HG02840 (cell line): ENCODE data around the gene PHF14.
"Not testable (repeated sequence)": the region's sequence is repeated elsewhere in the genome, so short reads cannot be mapped to it uniquely, and the experiment has no call there.

ENCODE experiments used
- ATAC-seq: cut with Tn5 transposase; IDR thresholded peaks from one replicate; pipeline ENCODE4 v1.9.1; 2021; ENCODE audit warnings: mild to moderate bottlenecking, moderate library complexity, moderate number of reproducible peaks; ENCODE audit not compliant: unreplicated experiment, low FRiP score

PHF14 gene

DNA sequence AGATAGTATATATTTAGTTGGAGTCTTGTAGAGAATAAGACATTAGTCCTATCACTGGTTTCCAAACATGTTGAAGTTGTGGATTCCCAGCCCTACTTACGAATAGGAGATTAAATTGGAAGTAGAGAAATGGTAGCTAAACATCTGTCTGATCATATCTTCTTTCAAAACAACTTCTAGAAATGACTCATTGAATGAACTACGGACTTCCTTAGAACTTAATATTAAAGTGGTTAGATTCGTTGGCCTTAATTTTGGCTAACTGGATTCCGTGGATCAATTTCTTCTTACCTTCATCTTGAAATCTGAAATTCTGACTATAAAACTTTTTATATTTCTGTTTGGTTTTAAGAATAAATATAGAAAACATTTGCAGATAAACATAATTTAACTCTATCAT is 3.4 kb downstream of the PHF14 start:
- ATAC-seq: no peak

DNA sequence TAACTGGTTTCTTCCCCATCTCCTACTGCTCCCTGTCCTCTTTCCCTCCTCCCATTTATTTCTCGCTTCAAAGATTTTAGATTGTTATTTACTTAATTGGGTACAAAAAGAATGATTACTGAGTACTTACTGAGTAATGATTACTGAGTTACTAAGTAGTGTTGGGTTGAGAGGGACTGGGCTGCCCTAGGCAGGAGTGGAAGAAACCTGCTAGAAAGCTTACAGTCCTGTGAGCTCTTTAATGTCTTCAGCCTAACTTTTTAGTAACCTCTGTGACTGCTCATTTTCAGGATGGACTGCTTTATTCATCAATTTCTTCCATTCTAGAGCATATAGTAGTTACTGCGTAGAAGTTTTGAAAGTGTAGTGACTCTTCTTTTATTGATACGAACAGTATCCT is 7.6 kb downstream of the PHF14 start:
- ATAC-seq: no peak

DNA sequence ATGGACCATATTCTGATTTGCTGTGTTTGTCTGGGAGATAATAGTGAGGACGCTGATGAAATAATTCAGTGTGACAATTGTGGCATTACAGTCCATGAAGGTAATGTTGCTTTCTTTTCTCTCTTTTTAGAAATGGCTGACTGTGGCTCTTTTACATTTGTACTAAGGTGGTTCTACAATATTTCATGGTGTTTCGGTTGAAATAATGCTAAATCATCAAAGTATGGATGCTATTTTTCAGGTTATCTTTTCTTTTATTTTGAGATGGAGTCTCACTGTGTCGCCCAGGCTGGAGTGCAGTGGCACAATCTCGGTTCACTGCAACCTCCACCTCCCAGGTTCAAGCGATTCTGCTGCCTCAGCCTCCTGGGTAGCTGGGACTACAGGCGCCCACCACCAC is 17.1 kb downstream of the PHF14 start:
- not testable (repeated sequence) for ATAC-seq

DNA sequence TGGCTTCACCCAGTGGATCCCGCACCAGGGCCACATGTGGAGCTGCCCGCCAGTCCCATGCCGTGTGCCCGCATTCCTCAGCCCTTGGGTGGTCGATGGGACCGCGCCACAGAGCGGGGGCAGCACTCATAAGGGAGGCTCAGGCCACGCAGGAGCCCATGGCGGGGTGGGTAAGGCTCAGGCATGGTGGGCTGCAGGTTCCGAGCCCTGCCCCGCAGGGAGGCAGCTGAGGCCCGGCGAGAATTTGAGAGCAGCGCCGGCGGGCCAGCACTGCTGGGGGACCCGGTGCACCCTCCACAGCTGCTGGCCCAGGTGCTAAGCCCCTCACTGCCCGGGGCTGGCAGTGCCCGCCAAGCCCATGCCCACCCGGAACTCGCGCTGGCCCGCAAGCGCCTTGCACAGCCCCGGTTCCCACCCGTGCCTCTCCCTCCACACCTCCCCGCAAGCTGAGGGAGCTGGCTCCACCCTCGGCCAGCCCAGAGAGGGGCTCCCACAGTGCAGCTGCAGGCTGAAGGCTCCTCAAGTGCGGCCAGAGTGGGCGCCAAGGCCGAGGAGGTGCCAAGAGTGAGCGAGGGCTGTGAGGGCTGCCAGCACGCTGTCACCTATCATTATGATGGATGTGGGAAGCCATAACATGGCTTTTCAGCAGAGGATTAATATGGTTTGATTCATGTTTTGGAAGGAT is 22.0 kb downstream of the PHF14 start:
- ATAC-seq: not testable (repeated sequence)

DNA sequence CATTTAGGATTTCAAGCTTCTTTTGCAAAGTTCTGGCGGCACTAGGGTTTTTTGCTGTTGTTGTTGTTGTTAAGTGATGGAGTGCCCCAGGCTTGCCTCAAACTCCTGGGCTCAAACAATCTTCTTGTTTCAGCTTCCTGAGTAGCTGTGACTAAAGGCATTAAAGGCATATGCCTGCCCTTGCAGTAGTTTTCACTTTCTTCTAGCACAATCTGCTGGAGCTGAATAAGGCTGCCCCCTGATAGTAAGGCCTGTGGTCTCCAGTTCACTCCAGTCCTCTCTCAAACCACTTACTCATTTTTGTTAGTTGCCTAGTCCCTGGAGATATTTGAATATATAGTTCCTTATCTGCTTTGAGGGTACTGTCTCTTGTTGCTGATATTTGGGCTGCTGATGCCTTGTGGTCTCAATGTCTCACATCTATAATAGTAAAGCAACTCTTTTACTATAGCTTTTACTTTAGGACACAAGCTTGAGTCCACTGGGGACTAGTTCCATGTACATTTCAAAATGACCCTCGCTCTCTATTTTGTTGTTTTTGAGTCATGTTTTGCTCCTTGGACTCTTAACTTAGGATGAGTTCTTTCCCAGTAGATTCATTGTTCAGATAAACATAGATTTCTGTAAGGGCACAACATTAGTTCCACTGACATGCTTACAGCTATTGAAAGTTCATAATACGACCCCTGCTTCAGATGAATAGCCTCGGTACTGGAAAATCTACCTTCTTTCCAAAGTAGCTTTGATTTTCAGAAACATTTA is 25.5 kb downstream of the PHF14 start:
- no peak for ATAC-seq

DNA sequence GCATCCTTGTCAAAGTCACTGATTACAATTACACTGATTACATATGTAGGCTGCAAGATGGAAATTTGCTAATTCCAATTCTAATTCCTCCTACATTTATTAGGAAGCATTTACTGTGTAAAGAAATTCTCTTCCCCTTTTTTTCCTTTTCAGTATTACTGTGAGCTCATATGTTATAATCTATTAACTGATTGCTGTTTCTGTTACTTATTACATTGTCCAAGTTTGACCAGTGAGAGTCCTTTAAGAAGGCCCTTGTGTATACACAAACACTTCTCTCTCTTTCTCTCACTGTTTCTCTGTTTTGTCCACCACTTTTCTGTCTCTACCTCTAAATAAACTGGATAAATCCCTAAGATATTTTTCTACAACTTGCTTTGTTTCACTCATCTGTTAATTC is 31.5 kb downstream of the PHF14 start:
- ATAC-seq: no peak

DNA sequence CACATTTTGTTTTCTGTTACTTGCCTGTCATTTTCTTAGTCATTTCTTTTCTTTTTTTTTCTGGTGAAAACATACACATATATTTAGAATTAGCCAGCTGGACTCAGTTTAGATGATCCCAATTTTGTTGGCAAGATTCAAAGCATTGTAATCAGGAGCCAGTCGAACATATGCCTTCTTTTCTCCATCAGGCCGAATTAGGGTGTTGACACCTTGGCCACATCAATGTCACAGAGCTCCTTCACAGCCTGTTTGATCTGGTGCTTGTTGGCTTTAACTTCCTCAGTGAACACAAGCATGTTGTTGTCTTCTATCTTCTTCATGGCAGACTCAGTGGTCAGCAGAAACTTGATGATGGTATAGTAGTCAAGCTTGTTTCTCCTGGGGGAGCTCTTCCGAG is 32.6 kb downstream of the PHF14 start:
- no peak for ATAC-seq

DNA sequence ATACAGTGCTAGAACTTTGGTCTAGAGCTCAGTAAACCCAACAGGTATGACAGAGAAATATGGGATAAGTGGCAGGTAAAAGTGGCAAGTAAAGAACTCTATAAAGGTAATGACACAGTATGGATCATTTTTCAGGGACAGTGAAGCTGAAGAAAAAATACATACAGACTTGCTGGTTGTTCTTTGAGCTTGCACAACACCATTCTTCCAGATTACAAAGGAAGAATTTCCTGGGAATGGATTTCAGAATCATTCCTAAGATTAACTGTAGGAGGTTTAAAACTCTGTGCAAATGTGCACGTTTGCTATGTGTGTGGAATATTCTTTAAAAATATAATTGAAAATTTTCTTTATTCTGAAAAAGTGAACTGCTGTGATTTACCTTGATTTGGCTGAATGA is 36.0 kb downstream of the PHF14 start:
- ATAC-seq: no peak

DNA sequence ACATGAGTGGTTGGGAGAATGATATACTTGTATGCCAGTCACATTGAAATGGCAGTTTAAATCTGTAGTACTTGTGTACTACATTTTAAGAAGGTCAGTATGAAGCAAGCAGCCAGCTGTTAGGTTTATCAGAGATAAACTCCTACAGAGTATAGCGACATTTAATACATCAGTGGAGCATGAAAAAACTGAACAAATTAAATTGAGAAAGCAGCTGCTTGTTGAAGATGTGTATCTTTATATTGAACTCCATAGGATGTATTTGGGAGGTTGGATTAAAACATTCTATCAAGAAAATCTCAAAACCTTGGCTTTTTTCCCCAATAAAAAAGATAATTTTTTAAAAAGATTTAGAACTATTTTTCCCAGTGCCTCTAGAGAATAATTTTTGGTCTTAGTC is 47.8 kb downstream of the PHF14 start:
- ATAC-seq: no peak

DNA sequence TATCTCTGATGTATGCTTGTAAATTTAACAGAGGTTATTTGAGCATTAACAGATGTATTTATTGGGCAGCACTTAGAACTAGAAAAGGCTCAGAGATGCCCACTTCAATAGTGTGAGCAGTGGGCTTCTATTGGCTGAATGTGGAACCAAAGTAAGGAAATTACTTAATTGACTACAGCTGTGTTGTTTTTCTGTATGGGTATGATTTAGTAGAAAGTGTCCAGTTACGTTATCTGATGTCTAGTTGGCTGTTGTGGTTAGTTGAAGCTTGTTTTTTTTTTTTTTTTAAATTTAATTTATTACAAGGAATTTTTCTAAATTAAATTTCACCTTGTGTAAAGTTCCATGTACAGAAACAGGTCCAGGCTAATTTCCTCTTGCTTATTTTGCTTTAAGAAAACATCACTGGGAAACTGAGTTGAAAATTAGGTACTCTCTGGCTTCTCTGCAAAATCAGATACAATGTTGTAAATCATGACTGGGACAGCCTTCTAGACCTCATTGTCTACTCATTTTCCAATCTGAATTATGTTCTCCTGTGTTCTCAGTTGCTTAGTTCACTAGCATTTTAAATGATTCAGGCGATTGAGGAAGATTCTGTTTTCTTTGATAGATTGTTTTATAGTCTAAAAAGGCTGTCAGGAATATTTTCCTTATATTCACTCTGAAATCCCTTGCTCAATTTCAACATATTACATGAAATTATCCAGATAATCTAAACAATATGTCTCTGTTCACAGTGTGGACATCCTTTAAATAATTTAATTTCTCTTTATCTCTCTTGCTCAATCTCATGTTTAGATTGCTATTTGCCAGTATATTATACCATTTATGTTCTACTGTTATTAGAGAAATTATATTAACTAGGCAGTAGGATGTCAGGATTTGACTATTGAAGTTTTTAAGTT is 53.0 kb downstream of the PHF14 start:
- ATAC-seq: no peak

DNA sequence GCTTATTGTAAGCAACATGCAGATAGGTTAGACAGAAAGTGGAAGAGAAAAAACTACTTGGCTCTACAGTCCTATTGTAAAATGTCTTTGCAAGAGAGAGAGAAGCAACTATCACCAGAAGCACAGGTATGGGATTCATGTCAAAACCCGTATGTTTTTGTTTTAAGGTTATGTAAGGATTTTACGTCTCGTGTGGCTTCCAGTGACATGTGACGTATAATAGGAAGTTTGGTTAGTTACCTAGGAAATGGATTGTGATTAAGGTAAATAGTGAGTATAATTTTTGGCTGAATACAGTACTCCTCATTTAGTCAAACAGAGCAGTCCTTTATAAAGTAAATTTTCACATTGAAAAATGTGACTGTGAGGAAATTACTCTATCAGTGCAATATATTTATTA is 62.0 kb downstream of the PHF14 start:
- no peak for ATAC-seq

DNA sequence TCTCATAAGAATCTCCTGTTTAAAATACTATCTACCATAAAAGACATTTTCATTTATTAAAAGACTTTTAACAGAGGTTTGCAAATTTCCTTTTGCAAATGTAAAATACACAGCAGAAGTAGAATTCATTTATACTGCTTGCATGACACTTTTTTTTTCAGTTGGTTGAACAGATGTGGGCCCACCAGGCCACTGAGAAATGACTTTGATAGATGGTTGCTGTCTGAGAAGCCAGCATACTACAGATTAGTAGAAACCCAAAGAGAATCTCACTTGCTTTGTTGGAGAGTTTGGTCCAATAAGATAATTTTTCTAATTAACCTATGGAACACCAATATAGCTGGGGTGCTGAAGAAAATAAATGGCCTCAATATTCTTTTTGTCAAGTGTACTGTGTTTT is 66.3 kb downstream of the PHF14 start:
- no peak for ATAC-seq

DNA sequence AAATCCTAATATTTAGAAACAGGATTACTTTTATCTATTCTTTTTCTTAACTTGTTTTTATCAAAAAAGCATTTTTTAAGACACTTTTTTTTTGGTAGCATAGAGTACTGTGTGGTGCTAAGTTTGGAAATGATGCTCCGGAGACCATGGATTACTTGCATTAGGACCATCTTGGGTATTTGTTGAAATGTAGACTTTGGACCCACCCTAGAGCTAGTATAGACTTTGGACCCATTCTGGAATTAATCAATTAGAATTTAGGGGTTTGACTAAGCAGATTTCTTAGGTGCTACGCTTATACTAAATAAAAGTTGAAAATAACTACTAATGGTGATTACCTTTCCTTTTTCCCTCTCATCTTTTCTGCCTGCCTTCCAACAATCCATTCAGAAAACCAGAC is 80.4 kb downstream of the PHF14 start:
- no peak for ATAC-seq

DNA sequence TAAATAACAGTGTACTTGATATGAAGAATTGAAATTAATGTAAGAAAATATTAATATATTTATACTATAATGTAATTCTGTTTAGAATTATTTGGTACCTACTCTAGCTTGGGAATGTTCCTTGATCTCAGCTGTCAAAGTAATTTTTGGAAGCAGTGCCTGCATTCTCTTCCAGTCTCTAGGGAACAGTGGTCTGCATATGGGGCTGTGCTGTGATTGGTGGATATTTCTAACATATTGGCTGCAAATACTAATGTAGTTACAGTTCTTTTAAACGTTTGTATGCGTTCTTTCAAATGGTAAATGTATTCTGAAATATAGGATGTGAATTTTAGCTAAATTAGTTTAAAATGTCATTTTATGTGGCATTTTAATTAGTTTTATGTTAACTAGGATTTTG is 87.2 kb downstream of the PHF14 start:
- ATAC-seq: no peak

DNA sequence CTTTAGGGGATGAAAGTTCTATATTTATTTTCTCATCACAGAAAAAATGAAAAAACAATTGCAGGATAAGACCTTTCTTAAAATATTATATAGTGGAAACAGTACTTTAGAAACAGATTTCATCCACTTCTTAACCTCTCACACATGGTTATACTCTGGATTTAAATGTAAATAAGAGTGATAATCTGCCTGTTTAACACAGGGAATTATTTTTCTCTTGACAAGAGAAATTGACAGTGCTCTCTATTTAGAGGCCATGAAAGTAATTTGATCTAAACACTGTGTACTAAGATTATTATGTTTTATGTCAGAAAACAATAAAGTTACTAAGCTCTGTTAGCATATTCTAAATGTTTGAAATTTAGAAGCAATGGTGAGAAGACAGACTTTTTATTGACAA is 88.4 kb downstream of the PHF14 start:
- ATAC-seq: no peak

DNA sequence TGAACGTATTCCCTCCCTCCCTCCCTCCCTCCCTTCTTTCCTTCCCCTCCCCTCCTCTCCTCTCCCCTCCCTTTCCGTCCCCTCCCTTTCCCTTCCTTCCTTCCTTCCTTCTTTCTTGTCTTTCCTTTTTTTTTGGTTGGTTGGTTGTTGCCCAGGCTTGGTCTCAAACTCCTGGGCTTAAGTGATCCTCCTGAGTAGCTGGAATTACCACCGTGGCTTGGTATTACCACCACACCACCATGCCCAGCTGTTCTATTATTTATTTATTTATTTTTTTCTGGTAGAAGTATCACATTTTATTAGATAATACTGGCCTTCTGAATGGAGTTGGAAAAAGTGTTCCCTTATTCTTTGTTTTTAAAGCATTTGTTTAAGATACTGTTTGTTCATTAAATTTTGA is 95.9 kb downstream of the PHF14 start:
- no peak for ATAC-seq

DNA sequence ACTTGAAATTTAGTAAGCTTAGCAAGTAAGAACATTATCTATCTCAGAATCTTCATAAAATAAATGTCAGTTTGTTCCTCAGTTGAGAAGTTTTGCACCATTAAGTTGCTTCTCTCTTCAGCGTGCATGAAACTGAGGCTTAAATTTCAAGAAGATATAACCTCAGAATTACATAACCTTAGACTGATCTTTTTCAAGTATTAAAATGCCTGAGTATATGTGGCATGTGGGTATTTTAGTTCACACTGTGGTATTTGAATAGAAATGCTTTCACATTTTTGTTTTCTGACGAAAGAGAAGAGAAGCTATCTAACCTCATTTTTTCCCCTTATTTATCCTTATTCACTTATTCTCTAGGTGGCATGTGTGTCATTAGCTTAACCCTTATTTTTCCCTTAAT is 104.1 kb downstream of the PHF14 start:
- no peak for ATAC-seq

DNA sequence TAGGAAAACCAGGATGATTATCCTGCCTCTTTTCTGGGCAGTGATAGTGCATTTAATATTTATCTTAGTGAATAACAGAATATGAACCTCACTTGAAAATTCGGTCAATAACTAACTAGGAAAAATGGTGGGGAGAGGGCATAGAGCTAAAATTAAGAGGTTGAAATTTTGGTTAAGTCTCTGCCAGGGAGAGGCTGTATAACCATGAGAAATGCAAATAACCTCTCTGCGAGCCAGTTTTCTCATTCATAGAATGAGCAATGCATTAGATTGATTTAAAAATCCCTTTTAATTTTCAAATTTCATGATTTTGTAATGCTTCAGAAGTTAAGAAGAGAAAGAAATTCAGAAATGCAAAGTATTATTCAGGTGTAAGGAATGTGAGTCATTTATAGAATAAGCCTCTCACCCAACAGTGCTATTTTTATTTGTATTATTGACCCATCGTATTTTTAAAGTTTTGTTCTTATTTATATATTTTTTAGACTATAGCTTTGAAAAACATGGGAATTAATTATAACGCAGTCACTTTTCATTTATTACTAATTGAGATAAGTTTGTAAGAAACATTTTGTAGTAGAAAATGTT is 104.7 kb downstream of the PHF14 start:
- no peak for ATAC-seq

DNA sequence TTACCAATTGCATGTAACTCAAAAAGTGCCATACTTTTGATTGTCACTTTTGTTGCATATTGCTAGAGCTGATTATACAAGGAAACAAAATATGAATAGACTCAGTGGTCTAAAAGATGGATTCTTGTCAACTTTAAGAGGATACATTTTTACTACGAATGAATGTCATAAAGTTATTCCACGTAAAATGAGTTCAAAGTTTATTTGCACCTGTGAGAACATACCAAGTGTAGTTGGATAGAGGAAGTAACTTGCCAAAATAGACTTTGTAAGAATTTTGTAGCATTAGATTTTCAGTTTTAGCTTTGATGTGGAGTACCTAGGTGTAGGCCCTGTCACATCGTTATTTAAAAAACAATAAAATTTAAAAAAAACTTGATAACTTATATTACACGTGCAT is 106.2 kb downstream of the PHF14 start:
- ATAC-seq: no peak

DNA sequence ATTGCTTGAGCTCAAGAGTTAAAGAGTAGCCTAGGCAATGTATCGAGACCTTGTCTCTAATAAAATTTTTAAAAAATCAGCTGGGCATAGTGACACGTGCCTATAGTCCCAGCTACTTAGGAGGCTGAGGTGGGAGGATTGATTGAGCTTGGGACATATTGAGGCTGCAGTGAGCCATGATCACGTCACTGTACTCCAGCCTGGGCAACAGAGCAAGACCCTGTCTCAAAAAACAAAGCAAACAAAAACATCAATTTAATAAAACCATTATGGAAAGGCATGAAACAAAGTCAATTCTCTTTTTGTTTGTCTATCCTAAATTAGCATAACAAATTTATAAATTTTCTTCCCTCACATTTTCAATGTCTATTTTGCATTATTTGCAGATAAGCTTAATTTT is 108.4 kb downstream of the PHF14 start:
- ATAC-seq: no peak
